ENCODE data around the gene DNAJC19.

DNAJC19 gene

DNA sequence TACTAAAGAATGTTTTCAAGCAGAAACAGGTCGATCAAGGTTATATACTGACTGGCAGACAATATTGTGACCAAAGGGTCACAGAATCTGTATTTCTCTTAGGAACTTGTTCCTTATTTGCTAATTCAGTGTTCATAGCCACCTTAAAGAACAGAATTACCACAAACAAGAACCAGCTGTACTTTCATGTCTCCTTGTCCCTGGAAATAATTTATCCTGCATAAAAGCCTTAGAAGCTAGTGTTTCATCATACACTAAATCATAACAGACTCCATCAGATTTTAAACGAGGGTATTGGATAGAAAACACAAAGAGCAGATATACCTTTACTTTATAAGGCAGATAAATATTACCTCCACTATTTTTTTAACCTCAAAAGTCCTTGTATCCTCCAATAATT is 6.4 kb downstream of the DNAJC19 start:
- no peak for DNase-seq (ENCODE audit: low read depth, low spot score)
- in situ Hi-C loops (cut with HindIII; ENCODE audit: low sequenced_read_pairs), result no loop called here
- no peak overlapping the region for H3K4me3 ChIP-seq (ENCODE audit: low read depth, low read length)
- no peak for TF ChIP-seq CTCF (IDR thresholded peaks at IDR 0.05; ENCODE audit: low read depth, low read length)

- in situ Hi-C loops (cut with HindIII; ENCODE audit: low sequenced_read_pairs), result no loop called here
- H3K4me3 ChIP-seq (ENCODE audit: low read depth, low read length), result no peak overlapping the region
- no peak for DNase-seq (ENCODE audit: low read depth, low spot score)
- no peak for TF ChIP-seq CTCF (IDR thresholded peaks at IDR 0.05; ENCODE audit: low read depth, low read length)
Measured at GRCh38 chr3:180981912-180982311, 7.6 kb downstream of the DNAJC19 start.

DNA sequence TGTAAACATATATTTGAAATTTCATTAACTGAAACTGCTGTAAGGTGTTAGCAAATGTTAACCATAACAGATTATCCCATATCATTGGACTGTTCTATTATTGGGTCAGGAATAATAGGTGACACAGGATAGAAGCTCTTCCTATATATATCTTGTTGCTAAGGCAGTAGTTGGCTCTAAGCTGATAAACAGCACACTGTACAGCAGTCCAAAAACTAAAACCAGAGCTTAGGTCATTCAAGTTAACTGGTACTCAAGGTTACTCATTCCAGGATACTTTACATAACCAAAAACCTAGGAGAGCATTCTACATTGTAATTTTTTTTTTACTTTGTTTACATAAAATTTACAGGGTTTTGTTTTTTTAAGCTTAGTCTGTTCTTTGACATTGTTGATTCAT is 8.9 kb downstream of the DNAJC19 start:
- DNase-seq (ENCODE audit: low read depth, low spot score), result peak; percentile 15
- in situ Hi-C loops (cut with HindIII; ENCODE audit: low sequenced_read_pairs), result no loop called here
- TF ChIP-seq CTCF (IDR thresholded peaks at IDR 0.05; ENCODE audit: low read depth, low read length), result no peak

GRCh38 chr3:180979961-180980360 is 9.6 kb downstream of the DNAJC19 start:
- in situ Hi-C loops (cut with HindIII; ENCODE audit: low sequenced_read_pairs), result no loop called here
- TF ChIP-seq CTCF (IDR thresholded peaks at IDR 0.05; ENCODE audit: low read depth, low read length), result no peak
- no peak overlapping the region for H3K4me3 ChIP-seq (ENCODE audit: low read depth, low read length)
- DNase-seq (ENCODE audit: low read depth, low spot score), result no peak

More for the DNA sequence above, 8.9 kb downstream of the DNAJC19 start:
- no peak overlapping the region for H3K4me3 ChIP-seq (ENCODE audit: low read depth, low read length)

GRCh38 chr3:180977498-180977897 is 12.0 kb downstream of the DNAJC19 start:
- in situ Hi-C loops (cut with HindIII; ENCODE audit: low sequenced_read_pairs), result no loop called here

DNA sequence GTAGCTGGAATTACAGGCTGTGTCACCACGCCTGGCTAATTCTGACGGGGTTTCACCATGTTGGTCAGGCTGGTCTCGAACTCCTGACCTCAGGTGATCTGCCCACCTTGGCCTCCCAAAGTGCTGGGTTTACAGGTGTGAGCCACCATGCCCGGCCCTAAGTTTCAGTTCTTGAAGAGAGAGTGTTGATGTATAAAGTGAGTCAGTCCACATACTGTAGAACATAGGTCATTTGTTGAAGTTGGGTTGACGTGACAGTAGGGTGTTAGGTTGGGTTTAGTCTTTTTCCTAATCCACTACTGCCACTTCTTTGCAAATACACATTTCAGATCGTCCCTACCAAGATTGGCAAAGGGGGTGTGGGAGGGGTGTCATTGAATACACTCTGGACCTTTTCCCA is 15.2 kb downstream of the DNAJC19 start:
- no peak overlapping the region for H3K4me3 ChIP-seq (ENCODE audit: low read depth, low read length)
- no peak for TF ChIP-seq CTCF (IDR thresholded peaks at IDR 0.05; ENCODE audit: low read depth, low read length)
- DNase-seq (ENCODE audit: low read depth, low spot score), result no peak
- in situ Hi-C loops (cut with HindIII; ENCODE audit: low sequenced_read_pairs), result no loop called here

More at GRCh38 chr3:180977498-180977897, 12.0 kb downstream of the DNAJC19 start:
- TF ChIP-seq CTCF (IDR thresholded peaks at IDR 0.05; ENCODE audit: low read depth, low read length), result no peak
- H3K4me3 ChIP-seq (ENCODE audit: low read depth, low read length), result no peak overlapping the region
- no peak for DNase-seq (ENCODE audit: low read depth, low spot score)

DNA sequence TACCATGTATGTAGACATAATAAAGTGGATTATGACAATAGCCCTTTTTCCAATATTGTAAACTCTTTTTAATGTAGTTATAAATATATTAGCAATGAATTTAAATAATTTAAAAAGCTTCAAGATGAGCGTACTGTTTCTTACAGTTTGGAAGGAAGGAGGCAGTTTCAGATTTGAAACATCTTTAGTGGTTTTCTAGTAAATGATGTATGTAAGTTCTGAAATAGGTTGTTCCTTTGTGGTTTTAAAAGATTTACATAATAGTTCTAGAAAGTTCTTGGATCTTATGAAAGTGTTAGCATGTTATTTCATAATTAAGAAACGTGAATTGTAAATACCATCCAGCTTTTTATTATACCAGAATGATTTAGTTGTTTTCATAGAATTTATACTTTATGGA is 16.0 kb downstream of the DNAJC19 start:
- H3K4me3 ChIP-seq (ENCODE audit: low read depth, low read length), result no peak overlapping the region
- TF ChIP-seq CTCF (IDR thresholded peaks at IDR 0.05; ENCODE audit: low read depth, low read length), result no peak
- DNase-seq (ENCODE audit: low read depth, low spot score), result no peak
- in situ Hi-C loops (cut with HindIII; ENCODE audit: low sequenced_read_pairs), result no loop called here

Data from astrocyte of the spinal cord (primary cell).